Ectodermal cell (in vitro differentiated cells): ENCODE data around the gene CAPS2.

ENCODE experiments used
- H3K27ac ChIP-seq: 2 replicates; pipeline ENCODE4 v1.7.0; 2013; ENCODE audit warnings: mild to moderate bottlenecking, low read depth, low read length; ENCODE audit not compliant: insufficient read depth, poor library complexity, severe bottlenecking
- H3K27me3 ChIP-seq: 2 replicates; pipeline ENCODE4 v1.7.0; 2013; ENCODE audit warnings: mild to moderate bottlenecking, low read length; ENCODE audit not compliant: insufficient read depth, control insufficient read depth, poor library complexity, severe bottlenecking
- H3K36me3 ChIP-seq: one replicate; pipeline ENCODE4 v1.7.0; 2013; ENCODE audit warnings: low read length; ENCODE audit not compliant: control insufficient read depth, insufficient read depth
- H3K4me1 ChIP-seq: one replicate; pipeline ENCODE4 v1.7.0; 2013; ENCODE audit warnings: low read length; ENCODE audit not compliant: control insufficient read depth, insufficient read depth
- H3K4me3 ChIP-seq: 2 replicates; pipeline ENCODE4 v1.7.0; 2013; ENCODE audit warnings: low read depth, low read length, control low read depth; ENCODE audit not compliant: insufficient read depth
- H3K9me3 ChIP-seq: 2 replicates; pipeline ENCODE4 v1.7.0; 2013; ENCODE audit warnings: mild to moderate bottlenecking, low read length, moderate library complexity; ENCODE audit not compliant: control insufficient read depth
- WGBS, 2 experiments: methylation state at CpG; one replicate each; pipeline ENCODE4 v1.1.7; 2013; ENCODE audit warnings: missing lambda C conversion rate in 2 of 2; 5-methylcytosine and 5-hydroxymethylcytosine counted together

CAPS2 gene

DNA sequence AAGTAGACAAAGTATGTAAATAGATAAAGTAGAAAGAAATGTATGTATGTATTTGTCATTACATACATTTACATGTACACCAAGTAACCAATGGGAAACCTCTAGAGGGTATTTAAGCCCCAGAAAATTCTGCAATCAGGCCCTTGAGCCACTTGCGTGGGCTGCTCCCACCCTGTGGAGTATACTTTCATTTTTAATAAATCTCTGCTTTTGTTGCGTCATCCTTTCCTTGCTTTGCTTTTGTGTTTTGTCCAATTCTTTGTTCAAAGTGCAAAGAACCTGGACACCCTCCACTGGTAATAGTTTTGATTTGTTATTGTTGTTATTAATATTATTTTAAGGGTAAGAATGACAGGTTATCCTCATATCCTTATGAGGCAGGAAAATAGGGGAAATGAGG lies 21.8 kb downstream of the CAPS2 start:
- H3K9me3 ChIP-seq, result no peaks in the 10 kb centered on the region
- no peak overlapping the region for H3K27ac ChIP-seq
- no peaks in the 10 kb centered on the region for H3K27me3 ChIP-seq
- H3K4me3 ChIP-seq, result no peak overlapping the region
- WGBS, 2 experiments, result 89 to 98% methylated on average over 2 of the region's 2 CpGs
- no peaks in the 10 kb centered on the region for H3K36me3 ChIP-seq
- H3K4me1 ChIP-seq, result no peaks in the 10 kb centered on the region

- Histone ChIP-seq H3K36me3 (no peaks in the 10 kb centered on the region), H3K27ac (no peak overlapping the region)
- 94 to 95% methylated on average over 56 of the region's 56 CpGs for WGBS, 2 experiments
Observed at GRCh38 chr12:75305412-75306332, 24.5 kb downstream of the CAPS2 start.

GRCh38 chr12:75302781-75303180 lies 27.3 kb downstream of the CAPS2 start:
- H3K4me3 ChIP-seq, result no peak overlapping the region
- no peaks in the 10 kb centered on the region for H3K9me3 ChIP-seq
- no peaks in the 10 kb centered on the region for H3K27me3 ChIP-seq
- no peaks in the 10 kb centered on the region for H3K4me1 ChIP-seq
- no peaks in the 10 kb centered on the region for H3K36me3 ChIP-seq
- H3K27ac ChIP-seq, result no peak overlapping the region

More at GRCh38 chr12:75305412-75306332, 24.5 kb downstream of the CAPS2 start:
- H3K27me3 ChIP-seq, result no peaks in the 10 kb centered on the region
- H3K4me3 ChIP-seq, result no peak overlapping the region
- H3K9me3 ChIP-seq, result no peaks in the 10 kb centered on the region
- H3K4me1 ChIP-seq, result no peaks in the 10 kb centered on the region

DNA sequence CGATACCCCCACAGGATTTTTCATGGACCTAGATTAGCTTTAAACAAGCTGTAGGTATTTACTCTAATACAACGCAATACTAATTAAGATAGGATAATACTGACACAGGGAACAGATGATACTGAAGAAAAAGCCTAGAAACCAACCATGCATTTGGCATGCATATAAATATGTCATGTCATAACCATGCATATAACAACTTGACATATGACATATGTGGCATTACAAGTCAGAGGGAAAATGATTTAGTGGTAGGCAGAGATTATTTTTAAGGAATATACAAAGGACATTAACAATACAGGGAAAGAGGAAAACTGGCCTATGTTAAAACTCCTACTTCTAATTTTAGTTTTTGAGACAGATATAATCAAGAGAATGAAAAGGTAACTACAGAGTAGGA lies 27.9 kb downstream of the CAPS2 start:
- Histone ChIP-seq H3K27me3 (no peaks in the 10 kb centered on the region), H3K27ac (no peak overlapping the region), H3K36me3 (no peaks in the 10 kb centered on the region), H3K4me3 (no peak overlapping the region), H3K9me3 (no peaks in the 10 kb centered on the region), H3K4me1 (no peaks in the 10 kb centered on the region)
- 100% methylated on average over 1 of the region's 2 CpGs; no CpG with 5 or more reads in 1 of the 2 experiments for WGBS, 2 experiments

DNA sequence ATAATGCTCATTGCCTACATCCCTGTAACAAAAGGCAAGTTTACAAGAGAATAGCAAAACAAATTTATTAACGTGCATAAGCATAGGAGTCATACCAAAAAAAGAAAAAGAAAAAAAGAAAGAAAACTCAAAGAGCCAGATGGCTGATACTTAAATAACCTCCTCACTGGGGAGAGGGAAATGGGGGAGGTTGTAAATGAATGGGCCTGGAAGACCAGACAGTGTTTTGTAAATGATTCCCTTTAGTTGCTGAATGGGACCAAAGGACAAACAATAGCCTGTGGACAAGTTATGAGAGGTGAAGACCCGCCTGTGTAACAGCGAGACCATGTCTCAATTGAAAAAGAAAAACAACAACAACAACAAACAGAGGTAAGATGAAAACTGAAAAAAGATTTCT lies 35.3 kb downstream of the CAPS2 start:
- no peaks in the 10 kb centered on the region for H3K9me3 ChIP-seq
- no peaks in the 10 kb centered on the region for H3K27me3 ChIP-seq
- no peak overlapping the region for H3K4me3 ChIP-seq
- H3K27ac ChIP-seq, result no peak overlapping the region
- H3K4me1 ChIP-seq, result no peaks in the 10 kb centered on the region
- WGBS, 2 experiments, result 53% methylated on average over 2 of the region's 3 CpGs; no CpG with 5 or more reads in 1 of the 2 experiments
- no peaks in the 10 kb centered on the region for H3K36me3 ChIP-seq

GRCh38 chr12:75294336-75294735 lies 35.8 kb downstream of the CAPS2 start:
- no peak overlapping the region for H3K27ac ChIP-seq
- H3K9me3 ChIP-seq, result no peaks in the 10 kb centered on the region
- H3K36me3 ChIP-seq, result no peaks in the 10 kb centered on the region
- H3K4me1 ChIP-seq, result no peaks in the 10 kb centered on the region
- no peak overlapping the region for H3K4me3 ChIP-seq
- H3K27me3 ChIP-seq, result no peaks in the 10 kb centered on the region
- 40 to 42% methylated on average over 3 of the region's 3 CpGs for WGBS, 2 experiments

GRCh38 chr12:75291014-75291413 lies 39.1 kb downstream of the CAPS2 start:
- no peaks in the 10 kb centered on the region for H3K36me3 ChIP-seq
- H3K4me1 ChIP-seq, result no peaks in the 10 kb centered on the region
- 83 to 90% methylated on average over 1 of the region's 1 CpG for WGBS, 2 experiments
- no peak overlapping the region for H3K4me3 ChIP-seq
- H3K27ac ChIP-seq, result no peak overlapping the region
- no peaks in the 10 kb centered on the region for H3K27me3 ChIP-seq
- no peaks in the 10 kb centered on the region for H3K9me3 ChIP-seq

DNA sequence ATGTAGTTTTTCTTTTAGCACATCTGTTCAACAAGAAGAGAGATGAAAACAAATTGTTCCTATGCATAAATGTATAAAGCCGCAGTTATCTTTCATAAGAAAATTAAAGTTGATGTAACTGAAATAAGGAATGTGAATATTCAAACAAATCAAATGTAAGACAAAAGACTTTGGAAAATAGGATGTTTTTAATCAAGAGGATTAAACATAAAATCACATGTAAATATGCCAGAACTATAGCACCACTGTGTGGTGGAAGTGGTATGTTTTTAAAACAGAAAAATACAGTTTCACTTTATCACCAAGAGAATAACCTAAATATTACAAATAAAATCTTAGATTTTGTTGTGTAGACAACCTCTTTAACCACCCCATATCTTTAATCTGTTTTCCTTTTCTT lies 40.4 kb downstream of the CAPS2 start:
- Histone ChIP-seq H3K27ac (no peak overlapping the region), H3K36me3 (no peaks in the 10 kb centered on the region), H3K27me3 (no peaks in the 10 kb centered on the region), H3K9me3 (no peaks in the 10 kb centered on the region), H3K4me3 (no peak overlapping the region), H3K4me1 (no peaks in the 10 kb centered on the region)
- whole genome bisulfite sequencing, 2 experiments, result 100% methylated on average over 1 of the region's 1 CpG; no CpG with 5 or more reads in 1 of the 2 experiments

DNA sequence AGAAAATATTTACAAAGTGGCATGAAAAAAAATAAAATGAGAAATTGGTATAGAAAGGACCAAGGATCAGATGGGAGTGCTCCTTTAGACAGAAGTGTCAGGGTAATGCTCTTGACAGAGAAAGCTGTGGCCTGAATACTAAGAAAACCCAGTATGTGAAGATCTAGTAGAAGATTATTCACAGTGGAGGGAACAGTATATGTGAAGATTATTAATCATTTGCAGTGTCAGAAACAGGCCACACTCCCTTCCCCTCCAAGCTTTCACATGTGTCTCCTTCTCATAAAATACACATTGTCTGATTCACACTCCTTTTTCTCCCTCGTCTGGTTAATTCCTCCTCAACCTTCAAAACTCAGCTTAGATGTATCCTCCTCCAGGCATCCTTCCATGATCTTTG lies 41.3 kb downstream of the CAPS2 start:
- H3K36me3 ChIP-seq, result no peaks in the 10 kb centered on the region
- 88 to 92% methylated on average over 1 of the region's 1 CpG for WGBS, 2 experiments

DNA sequence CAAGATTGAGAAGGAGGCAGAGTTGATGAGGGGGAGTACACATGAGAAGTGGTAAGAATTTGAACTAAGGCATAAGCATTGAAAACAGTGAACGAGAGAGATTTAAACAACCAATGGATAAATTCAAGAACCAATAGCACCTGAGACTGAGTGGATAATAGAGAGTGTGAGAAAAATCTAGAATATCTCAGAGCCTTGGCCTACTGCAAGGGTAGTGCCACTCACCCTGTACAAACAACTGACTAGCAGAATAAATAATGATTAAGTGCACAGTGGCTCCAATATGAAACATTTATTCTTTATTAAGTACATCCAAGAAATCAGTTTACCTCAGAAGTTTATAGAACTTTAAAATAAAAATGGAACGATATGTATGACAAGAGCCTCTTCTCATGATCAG lies 54.4 kb downstream of the CAPS2 start:
- Histone ChIP-seq H3K4me1 (no peaks in the 10 kb centered on the region), H3K27ac (no peak overlapping the region), H3K36me3 (no peaks in the 10 kb centered on the region), H3K9me3 (no peaks in the 10 kb centered on the region), H3K4me3 (no peak overlapping the region), H3K27me3 (no peaks in the 10 kb centered on the region)
- 91 to 100% methylated on average over 2 of the region's 2 CpGs for WGBS, 2 experiments

More for the DNA sequence above, 41.3 kb downstream of the CAPS2 start:
- Histone ChIP-seq H3K27me3 (no peaks in the 10 kb centered on the region), H3K4me1 (no peaks in the 10 kb centered on the region), H3K4me3 (no peak overlapping the region), H3K27ac (no peak overlapping the region), H3K9me3 (no peaks in the 10 kb centered on the region)
